PC-3 (cell line): Measurements from ENCODE around the gene CCDC154. TPM values are rescaled to one million over a fixed set of nuclear protein-coding genes. Genes with fewer than 3 reads are reported as not detected.

ENCODE experiments used
- ATAC-seq: fragments of 200-7000 bp; cut with Tn5 transposase; 2 replicates; pipeline ENCODE4 v1.9.1; 2020; ENCODE audit warnings: mild to moderate bottlenecking, moderate library complexity
- BruUV-seq: library from RNA; stranded (reverse); fragments of 400-500 nt; replicated peaks from 2 replicates; lab custom pipeline; 2021; lab: Mats Ljungman, UMichigan
- CTCF ChIA-PET: fragments of 300-600 bp; sonication (Branson Sonifier 250); formaldehyde crosslinking; loops from one replicate; lab custom pipeline; 2022; ENCODE audit warnings: antibody characterized with exemption; lab: Charles Lee
- POLR2A ChIA-PET: fragments of 300-600 bp; sonication (Branson Sonifier 250); formaldehyde crosslinking; loops from one replicate; lab custom pipeline; 2022; ENCODE audit warnings: antibody characterized with exemption; ENCODE audit not compliant: unreplicated experiment; lab: Charles Lee
- DNase-seq: peaks from one replicate; pipeline ENCODE4 v3.0.0-alpha.2; 2015
- H2AFZ ChIP-seq: fragments of 300-600 bp; sonication (generic); 2 replicates; pipeline ENCODE4 v1.6.0; 2016; ENCODE audit warnings: antibody characterized with exemption, low read length
- H3F3A ChIP-seq: fragments of 300-600 bp; sonication (generic); one replicate; pipeline ENCODE4 v1.6.0; 2017; ENCODE audit warnings: antibody characterized with exemption, low read length, control low read depth, mild to moderate bottlenecking; ENCODE audit not compliant: unreplicated experiment
- H3K27ac ChIP-seq: fragments of 300-600 bp; sonication (generic); 2 replicates; pipeline ENCODE4 v1.5.1; 2016; ENCODE audit warnings: mild to moderate bottlenecking, low read length
- H3K27me3 ChIP-seq: fragments of 300-600 bp; sonication (generic); 2 replicates; pipeline ENCODE4 v1.6.1; 2016; ENCODE audit warnings: low read length, mixed read lengths
- H3K36me3 ChIP-seq: fragments of 300-600 bp; sonication (generic); 2 replicates; pipeline ENCODE4 v1.6.1; 2016; ENCODE audit warnings: low read depth, mixed run types, low read length, mixed read lengths
- H3K4me1 ChIP-seq: fragments of 300-600 bp; sonication (generic); 2 replicates; pipeline ENCODE4 v1.5.1; 2016; ENCODE audit warnings: low read length; ENCODE audit not compliant: insufficient read depth
- H3K4me2 ChIP-seq: fragments of 300-600 bp; sonication (generic); 2 replicates; pipeline ENCODE4 v1.6.0; 2016; ENCODE audit warnings: low read length
- H3K4me3 ChIP-seq: fragments of 300-600 bp; sonication (generic); 2 replicates; pipeline ENCODE4 v1.5.1; 2016; ENCODE audit warnings: mild to moderate bottlenecking, low read length, mixed read lengths
- H3K79me2 ChIP-seq: fragments of 300-600 bp; sonication (generic); 2 replicates; pipeline ENCODE4 v1.6.1; 2017; ENCODE audit warnings: low read length, mixed read lengths
- H3K9ac ChIP-seq: fragments of 300-600 bp; sonication (generic); 2 replicates; pipeline ENCODE4 v1.6.0; 2016; ENCODE audit warnings: mild to moderate bottlenecking, low read length
- H3K9me2 ChIP-seq: fragments of 300-600 bp; sonication (generic); replicated peaks from 2 replicates; pipeline ENCODE4 v1.6.1; 2016; ENCODE audit warnings: mixed run types, low read length, mixed read lengths
- H3K9me3 ChIP-seq: fragments of 300-600 bp; sonication (generic); 2 replicates; pipeline ENCODE4 v1.6.1; 2016; ENCODE audit warnings: low read length, mixed read lengths
- H4K20me1 ChIP-seq: fragments of 300-600 bp; sonication (generic); 2 replicates; pipeline ENCODE4 v1.6.1; 2016; ENCODE audit warnings: low read length, mixed read lengths
- CTCF ChIP-seq: fragments of 300-600 bp; sonication (generic); conservative IDR thresholded peaks from 2 replicates; pipeline ENCODE4 v1.5.1; 2017; ENCODE audit warnings: antibody characterized with exemption, low read depth, mild to moderate bottlenecking, low read length
- EZH2 ChIP-seq: fragments of 300-600 bp; sonication (generic); IDR thresholded peaks from one replicate; pipeline ENCODE4 v1.6.1; 2017; ENCODE audit warnings: antibody characterized with exemption, mild to moderate bottlenecking, low read length; ENCODE audit not compliant: unreplicated experiment
- EZH2phosphoT487 ChIP-seq: fragments of 300-600 bp; sonication (generic); IDR thresholded peaks from 2 replicates; pipeline ENCODE4 v1.6.1; 2018; ENCODE audit warnings: mild to moderate bottlenecking, antibody characterized with exemption, low read length, borderline replicate concordance
- intact Hi-C: fragments of 100-400 bp; cut with micrococcal nuclease; formaldehyde crosslinking; loops from 2 replicates; pipeline ENCODE4 v1.9.0; 2023
- total RNA-seq: library from RNA; depleted of rRNA; stranded (reverse); fragments of >200 nt; gene quantifications from 2 replicates; pipeline ENCODE4 v1.2.3, GENCODE V29; 2014

Gene CCDC154
- total RNA-seq, 1 experiment from 2014 or later = not detected

GRCh38 chr16:1468426-1468810, 24.1 kb upstream of the CCDC154 start:
- H2AFZ ChIP-seq = no peak overlapping the region
- no peaks in the 10 kb centered on the region for H3K36me3 ChIP-seq
- no peaks in the 10 kb centered on the region for H3K9me2 ChIP-seq
- H3K27ac ChIP-seq = no peak overlapping the region
- TF ChIP-seq EZH2 = no peak
- no peak for TF ChIP-seq EZH2phosphoT487
- TF ChIP-seq CTCF = no peak
- no peak overlapping the region for H3K9ac ChIP-seq
- no peak overlapping the region for H3K4me2 ChIP-seq
- H3K4me1 ChIP-seq = no peaks in the 10 kb centered on the region; the same call in 1 of the 2 replicates
- no peaks in the 10 kb centered on the region for H3K27me3 ChIP-seq
- no TSS peak for BruUV-seq
- H3K4me3 ChIP-seq = no peak overlapping the region
- H3K9me3 ChIP-seq = no peaks in the 10 kb centered on the region
- H4K20me1 ChIP-seq = no peaks in the 10 kb centered on the region
- ChIA-PET POLR2A (no interaction called here), CTCF (no interaction called here)
- intact Hi-C loops = no loop called here
- H3F3A ChIP-seq = no peaks in the 10 kb centered on the region
- ATAC-seq = no peak
- H3K79me2 ChIP-seq = peaks cover 32% of the 10 kb centered on the region; the same call in 1 of the 2 replicates
- no peak for DNase-seq

- no peak overlapping the region for H3K9ac ChIP-seq
- TF ChIP-seq EZH2 = no peak
- TF ChIP-seq CTCF = no peak
- no peak for TF ChIP-seq EZH2phosphoT487
- H4K20me1 ChIP-seq = no peaks in the 10 kb centered on the region
Measured at GRCh38 chr16:1466968-1467521, 22.7 kb upstream of the CCDC154 start.

GRCh38 chr16:1466054-1466453, 21.7 kb upstream of the CCDC154 start:
- CTCF ChIA-PET = no interaction called here
- H3K27ac ChIP-seq = no peak overlapping the region
- ATAC-seq = no peak
- POLR2A ChIA-PET = no interaction called here
- H3K9me2 ChIP-seq = no peaks in the 10 kb centered on the region
- no peak overlapping the region for H3K9ac ChIP-seq
- no peaks in the 10 kb centered on the region; the same call in 1 of the 2 replicates for H3K4me1 ChIP-seq
- TF ChIP-seq CTCF (no peak), EZH2phosphoT487 (no peak), EZH2 (no peak)
- no peak overlapping the region for H2AFZ ChIP-seq
- H3K9me3 ChIP-seq = no peaks in the 10 kb centered on the region
- no peaks in the 10 kb centered on the region for H4K20me1 ChIP-seq
- H3F3A ChIP-seq = no peaks in the 10 kb centered on the region
- no peaks in the 10 kb centered on the region for H3K27me3 ChIP-seq
- H3K79me2 ChIP-seq = peaks cover 17% of the 10 kb centered on the region; the same call in 1 of the 2 replicates
- intact Hi-C loops = no loop called here
- DNase-seq = no peak
- no peak overlapping the region for H3K4me2 ChIP-seq
- no peak overlapping the region for H3K4me3 ChIP-seq
- H3K36me3 ChIP-seq = no peaks in the 10 kb centered on the region
- BruUV-seq = no TSS peak

More at GRCh38 chr16:1466968-1467521, 22.7 kb upstream of the CCDC154 start:
- Histone ChIP-seq H3K36me3 (no peaks in the 10 kb centered on the region), H3K79me2 (peaks cover 26% of the 10 kb centered on the region; the same call in 1 of the 2 replicates), H3K4me2 (no peak overlapping the region), H3K4me1 (no peaks in the 10 kb centered on the region; the same call in 1 of the 2 replicates), H3K27me3 (no peaks in the 10 kb centered on the region), H3K4me3 (no peak overlapping the region), H3K9me3 (no peaks in the 10 kb centered on the region), H2AFZ (no peak overlapping the region), H3F3A (no peaks in the 10 kb centered on the region), H3K27ac (no peak overlapping the region), H3K9me2 (no peaks in the 10 kb centered on the region)
- POLR2A ChIA-PET = no interaction called here
- ATAC-seq = peak; percentile 88
- CTCF ChIA-PET = no interaction called here
- intact Hi-C loops = no loop called here
- DNase-seq = peak; percentile 37
- BruUV-seq = no TSS peak
